Endothelial cell of umbilical vein (primary cell): ENCODE results near the gene SULT1A2. TPM values are rescaled to one million over a fixed set of nuclear protein-coding genes. Genes with fewer than 3 reads are reported as not detected.
"Not testable (repeated sequence)": the region's sequence is repeated elsewhere in the genome, so short reads cannot be mapped to it uniquely, and the experiment has no call there.

Experiments
- BruUV-seq: library from RNA; stranded (reverse); fragments of 400-500 nt; replicated peaks from 2 replicates; lab custom pipeline; 2021; lab: Mats Ljungman, UMichigan
- CTCF ChIA-PET: fragments of 300-600, 350-600 bp; sonication (Branson Sonifier 250); formaldehyde crosslinking; loops from one replicate; lab custom pipeline; 2021; ENCODE audit warnings: antibody characterized with exemption, inconsistent platforms; lab: Charles Lee
- POLR2A ChIA-PET: fragments of 300-600, 350-600 bp; sonication (Branson Sonifier 250); formaldehyde crosslinking; loops from one replicate; lab custom pipeline; 2021; ENCODE audit warnings: antibody characterized with exemption, inconsistent platforms; lab: Charles Lee
- DNase-seq: peaks from one replicate; pipeline ENCODE4 v3.0.0-alpha.2; 2011; ENCODE audit warnings: low read depth, low spot score
- FAIRE-seq: peaks from 2 replicates; lab custom pipeline; 2011; peaks lifted over from hg19 to GRCh38; lab: Jason Lieb, UNC
- H2AFZ ChIP-seq: 2 replicates; pipeline ENCODE4 v1.6.0; 2012; ENCODE audit warnings: low read depth, low read length, control low read depth, inconsistent platforms
- H3K27ac ChIP-seq: 2 replicates; pipeline ENCODE4 v1.5.1; 2011; ENCODE audit warnings: low read depth, mild to moderate bottlenecking, control low read depth, low read length, moderate library complexity; ENCODE audit not compliant: insufficient read depth
- H3K27me3 ChIP-seq, 2 experiments: 2 replicates each; pipeline versions ENCODE4 v1.6.0 to v1.6.1; 2011; ENCODE audit warnings: low read length in 2 of 2, mixed read lengths in 1 of 2; ENCODE audit not compliant: control insufficient read depth in 2 of 2, insufficient read depth in 2 of 2
- H3K36me3 ChIP-seq, 2 experiments: 2 replicates in 1 of 2; 3 replicates in 1 of 2; pipeline ENCODE4 v1.5.1; 2011; ENCODE audit warnings: low read length in 2 of 2, mild to moderate bottlenecking in 1 of 2, moderate library complexity in 1 of 2; ENCODE audit not compliant: control insufficient read depth in 2 of 2, insufficient read depth in 2 of 2; ENCODE audit errors: extremely low read depth in 1 of 2
- H3K4me1 ChIP-seq: 3 replicates; pipeline ENCODE4 v1.5.1; 2011; ENCODE audit warnings: mild to moderate bottlenecking, low read length; ENCODE audit not compliant: control insufficient read depth, insufficient read depth; ENCODE audit errors: extremely low read depth
- H3K4me2 ChIP-seq: 2 replicates; pipeline ENCODE4 v1.6.1; 2011; ENCODE audit warnings: low read length, control low read depth, mixed read lengths; ENCODE audit not compliant: insufficient read depth
- H3K4me3 ChIP-seq, 3 experiments: fragments of 200-600 bp in 1 of 3; sonication (generic), shearing (Covaris generic) in 1 of 3; replicated peaks in 1 of 3; 2 replicates each; pipeline ENCODE4 v1.5.1; 2011 to 2016; ENCODE audit warnings: control low read depth in 3 of 3, low read length in 3 of 3, mild to moderate bottlenecking in 2 of 3, inconsistent platforms in 1 of 3, low read depth in 1 of 3, moderate library complexity in 1 of 3; ENCODE audit not compliant: insufficient read depth in 1 of 3
- H3K79me2 ChIP-seq: 2 replicates; pipeline ENCODE4 v1.6.0; 2012; ENCODE audit warnings: low read length, inconsistent platforms; ENCODE audit not compliant: control insufficient read depth, insufficient read depth
- H3K9ac ChIP-seq: replicated peaks from 2 replicates; pipeline ENCODE3; 2011; ENCODE audit warnings: low read length, control low read depth; ENCODE audit not compliant: insufficient read depth; ENCODE audit errors: extremely low read depth
- H3K9me1 ChIP-seq: replicated peaks from 3 replicates; pipeline ENCODE4 v1.6.0; 2011; ENCODE audit warnings: mild to moderate bottlenecking, low read length; ENCODE audit not compliant: control insufficient read depth, insufficient read depth; ENCODE audit errors: extremely low read depth
- H3K9me3 ChIP-seq: replicated peaks from 2 replicates; pipeline ENCODE4 v1.5.1; 2012; ENCODE audit warnings: low read length, inconsistent platforms; ENCODE audit not compliant: control insufficient read depth, insufficient read depth
- H4K20me1 ChIP-seq: replicated peaks from 2 replicates; pipeline ENCODE3; 2011; ENCODE audit warnings: mild to moderate bottlenecking, low read length; ENCODE audit not compliant: control insufficient read depth, insufficient read depth; ENCODE audit errors: extremely low read depth
- CTCF ChIP-seq, 2 donors: IDR thresholded peaks; 1 replicate in 1 of 2; 2 replicates in 1 of 2; pipeline ENCODE4 v1.5.1; 2011; ENCODE audit warnings: low read length in 2 of 2, mild to moderate bottlenecking in 2 of 2, moderate library complexity in 2 of 2, control low read depth in 1 of 2, inconsistent platforms in 1 of 2, low read depth in 1 of 2; ENCODE audit not compliant: insufficient read depth in 1 of 2; ENCODE audit errors: extremely low read depth in 1 of 2
- FOS ChIP-seq: IDR thresholded peaks from 2 replicates; pipeline ENCODE4 v1.6.1; 2011; ENCODE audit warnings: mild to moderate bottlenecking, low read length, moderate library complexity, borderline replicate concordance; ENCODE audit not compliant: insufficient read depth
- GATA2 ChIP-seq: IDR thresholded peaks from 2 replicates; pipeline ENCODE4 v1.7.0; 2011; ENCODE audit warnings: low read depth, mild to moderate bottlenecking, moderate library complexity, mixed read lengths, low read length; ENCODE audit not compliant: insufficient read length, insufficient read depth
- JUN ChIP-seq: IDR thresholded peaks from 2 replicates; pipeline ENCODE4 v1.6.1; 2011; ENCODE audit warnings: borderline replicate concordance, low read depth; ENCODE audit not compliant: insufficient read length, insufficient read depth
- MAX ChIP-seq: IDR thresholded peaks from 2 replicates; pipeline ENCODE4 v1.6.1; 2011; ENCODE audit not compliant: insufficient read depth, insufficient read length
- POLR2AphosphoS5 ChIP-seq: IDR thresholded peaks from 2 replicates; pipeline ENCODE4 v1.6.1; 2012; ENCODE audit warnings: low read depth, mild to moderate bottlenecking, control low read depth, low read length, moderate library complexity; ENCODE audit not compliant: insufficient read depth
- dilution Hi-C: fragments of 300-500 bp; cut with MboI; formaldehyde crosslinking; loops from one replicate; pipeline ENCODE4 v1.15.0; 2019; ENCODE audit warnings: low sequenced_read_pairs; ENCODE audit not compliant: extremely low pct_ligation_motif_present
- intact Hi-C: fragments of 100-400 bp; cut with micrococcal nuclease; formaldehyde crosslinking; loops from one replicate; pipeline ENCODE4 v1.10.0; 2022
- polyA plus RNA-seq, 4 experiments: library from polyadenylated mRNA; depleted of rRNA in 3 of 4; stranded (reverse) in 3 of 4; unstranded in 1 of 4; fragments of >200 nt; gene quantifications; 2 replicates each; pipeline versions ENCODE4 v1.2.1 to v1.2.3, GENCODE V29; 2011 to 2012; ENCODE audit warnings: missing spikeins in 1 of 4
- total RNA-seq: library from RNA; stranded (reverse); gene quantifications from 2 replicates; pipeline ENCODE4 v1.2.3, GENCODE V29; 2021

SULT1A2 gene
- total and polyA plus RNA-seq, 2 donors (not counting 3 experiments of a cell fraction or from before 2014, with no cell fraction given) = not detected

DNA sequence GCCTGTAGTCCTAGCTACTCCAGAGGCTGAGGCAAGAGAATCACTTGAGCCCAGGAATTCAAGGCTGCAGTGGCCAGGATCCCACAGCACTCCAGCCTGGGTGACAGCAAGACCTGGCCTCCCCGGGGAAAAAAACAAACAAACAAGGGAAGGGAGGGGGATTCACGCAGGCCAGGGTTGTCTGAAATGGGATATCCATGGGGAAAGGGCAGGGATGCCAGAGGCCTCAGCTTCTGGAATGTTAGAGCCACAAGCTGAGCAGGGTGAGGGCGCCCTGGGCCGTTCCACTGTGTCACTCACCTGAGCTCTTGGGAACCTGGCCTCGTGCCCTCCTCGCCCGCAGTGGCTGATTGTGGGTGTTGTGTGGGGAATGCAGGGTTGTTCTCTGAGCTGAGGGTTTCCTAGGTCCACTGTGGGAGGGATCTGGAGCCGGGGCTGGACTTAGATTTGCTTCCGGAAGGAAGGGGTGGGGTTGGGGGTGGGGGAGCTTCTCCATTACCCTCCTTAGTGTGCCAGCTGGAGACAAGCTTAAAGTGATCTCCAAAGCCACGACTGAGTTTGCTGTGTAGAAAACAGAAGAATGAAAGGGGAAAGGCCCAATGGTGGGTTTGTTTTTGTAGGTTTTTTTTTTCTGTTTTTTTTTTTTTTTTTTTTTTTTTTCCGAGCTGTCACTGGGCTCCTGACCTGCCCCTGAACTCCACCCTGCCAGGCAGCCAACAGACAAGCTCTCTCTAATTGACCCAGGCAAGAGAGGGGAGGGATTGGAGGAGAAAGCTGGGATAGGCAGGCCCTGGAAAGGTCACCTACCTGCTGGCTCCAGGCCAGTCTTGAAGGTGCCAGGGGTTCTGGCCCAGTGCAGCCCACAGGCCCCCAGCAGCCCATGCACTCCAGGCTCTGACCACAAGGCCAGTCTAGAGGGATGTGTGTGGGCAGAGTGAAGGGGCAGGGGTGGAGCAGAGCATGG is 13.1 kb upstream of the SULT1A2 start, which contains the start of gene SULT1A1:
SULT1A1 (minus strand) TSS at position 414 of the 964 bp plus-strand sequence. CDS start 1,189 bp downstream, outside the sequence.
- FAIRE-seq (no peak), DNase-seq (no peak)
- POLR2A ChIA-PET = no interaction called here
- H3K4me1 ChIP-seq = no peaks in the 10 kb centered on the region
- intact Hi-C loops = no loop called here
- H3K9me1 ChIP-seq = no peaks in the 10 kb centered on the region
- no peak within 1 kb of the TSS for H3K4me3 ChIP-seq
- no peaks in the 10 kb centered on the region for H3K36me3 ChIP-seq
- H3K79me2 ChIP-seq = no peaks in the 10 kb centered on the region
- H3K9me3 ChIP-seq = no peaks in the 10 kb centered on the region
- BruUV-seq = no TSS peak
- H3K27ac ChIP-seq = no peak within 1 kb of the TSS
- no peak within 1 kb of the TSS for H3K9ac ChIP-seq
- H3K4me2 ChIP-seq = no peak within 1 kb of the TSS
- TF ChIP-seq MAX (no peak), POLR2AphosphoS5 (no peak), JUN (no peak), FOS (no peak), CTCF (IDR thresholded peaks at IDR 0.05; ENCODE audit: extremely low read depth in 1 of 2, insufficient read depth in 1 of 2, low read depth in 1 of 2, low read length in 2 of 2) (no peak), GATA2 (no peak)
- H3K27me3 ChIP-seq = no peaks in the 10 kb centered on the region
- peak within 1 kb of the TSS; percentile 64 for H2AFZ ChIP-seq
- dilution Hi-C loops = no loop called here
- CTCF ChIA-PET = no interaction called here
- no peaks in the 10 kb centered on the region for H4K20me1 ChIP-seq

DNA sequence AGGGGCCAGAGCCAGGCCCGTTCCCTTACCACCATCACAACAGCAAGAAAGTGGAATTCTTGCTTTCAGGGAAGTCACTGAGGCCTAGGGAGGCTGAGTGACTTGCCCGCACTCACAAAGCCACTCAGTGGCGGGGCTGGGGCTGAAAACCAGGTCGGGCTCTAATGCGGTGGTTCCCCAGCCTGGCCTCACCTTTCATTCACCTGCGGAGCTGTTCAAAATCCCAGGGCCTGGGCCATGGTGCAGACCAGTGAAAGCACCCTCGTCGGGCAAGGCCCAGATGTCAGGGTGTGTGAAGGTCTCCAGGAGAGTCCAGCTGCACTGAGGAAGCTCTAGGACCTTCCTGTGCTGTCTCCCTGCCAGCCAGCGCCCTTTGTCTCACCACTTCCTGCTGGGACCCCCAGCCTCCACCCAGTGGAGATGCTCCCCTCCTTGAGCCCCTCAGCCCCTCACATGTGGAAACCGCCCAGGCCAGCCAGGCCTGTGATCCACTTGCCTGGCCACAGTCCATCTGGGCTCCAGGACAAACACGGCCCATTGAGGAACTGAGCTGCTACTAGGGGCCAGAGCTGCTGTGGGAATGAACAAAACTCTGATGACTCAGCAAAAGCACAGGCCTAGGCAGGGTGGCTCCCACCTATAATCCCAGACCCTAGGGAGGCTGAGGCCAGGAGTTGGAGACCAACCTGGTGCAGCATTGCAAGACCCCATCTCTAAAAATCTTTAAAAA is 12.2 kb upstream of the SULT1A2 start:
- dilution Hi-C loops, H4K20me1 ChIP-seq, H3K27me3 ChIP-seq, H3K27ac ChIP-seq, FAIRE-seq, intact Hi-C loops, BruUV-seq, H2AFZ ChIP-seq, H3K9ac ChIP-seq, POLR2A ChIA-PET, H3K9me3 ChIP-seq, H3K4me1 ChIP-seq, H3K4me3 ChIP-seq, CTCF ChIA-PET, DNase-seq, H3K79me2 ChIP-seq, H3K9me1 ChIP-seq, H3K4me2 ChIP-seq, H3K36me3 ChIP-seq: not testable (repeated sequence)
